Measurements from ENCODE around the gene TRMT11.

- TF ChIP-seq USF2 (IDR thresholded peaks at IDR 0.05; ENCODE audit: low read length) (no peak), SRF (IDR thresholded peaks at IDR 0.05; ENCODE audit: low read depth, low read length) (no peak), CTCF (IDR thresholded peaks at IDR 0.05; ENCODE audit: control extremely low read depth in 1 of 3, insufficient read depth in 1 of 3, low read depth in 1 of 3, low read length in 3 of 3) (no peak), RFX5 (IDR thresholded peaks at IDR 0.05; ENCODE audit: borderline replicate concordance, low read depth, low read length) (no peak), CEBPB (IDR thresholded peaks at IDR 0.05; ENCODE audit: low read depth, low read length) (no peak), HDAC2 (IDR thresholded peaks at IDR 0.05; ENCODE audit: borderline replicate concordance in 1 of 2, low read depth in 2 of 2, low read length in 2 of 2) (no peak), EZH2 (IDR thresholded peaks at IDR 0.05; ENCODE audit: low read depth, low read length, severe bottlenecking) (no peak), SP1 (IDR thresholded peaks at IDR 0.05; ENCODE audit: low read depth, low read length) (no peak), SIN3A (conservative IDR thresholded peaks at IDR 0.05 in 1 of 2, IDR thresholded peaks at IDR 0.05 in 1 of 2; ENCODE audit: low read depth in 1 of 2, low read length in 2 of 2) (no peak), GTF2F1 (IDR thresholded peaks at IDR 0.05; ENCODE audit: borderline replicate concordance, low read depth, low read length) (no peak)
Measured at GRCh38 chr6:126047648-126048047, 61.3 kb downstream of the TRMT11 start.
